ENCODE results near the gene DIABLO.
"Not testable (repeated sequence)": the region's sequence is repeated elsewhere in the genome, so short reads cannot be mapped to it uniquely, and the experiment has no call there.

DIABLO gene

DNA sequence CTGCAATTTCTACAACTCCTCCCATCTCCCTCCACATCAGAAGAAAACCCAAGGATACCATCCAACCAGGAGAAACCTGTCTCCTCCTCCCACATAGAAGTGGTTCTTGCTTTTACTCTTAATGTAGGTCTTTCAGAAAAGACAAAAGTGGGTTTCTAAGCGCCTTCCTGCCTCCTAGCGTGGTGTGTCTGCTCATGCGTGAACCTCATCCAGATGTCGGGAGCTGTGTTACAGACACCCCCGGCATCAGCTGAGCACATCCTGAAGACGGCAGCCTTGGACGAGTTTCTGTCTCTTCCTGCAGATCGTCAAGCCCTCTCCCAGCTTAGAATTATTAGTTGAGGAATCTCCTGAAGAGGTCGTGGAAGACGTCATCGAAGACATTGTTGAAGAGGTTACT is 33.4 kb downstream of the DIABLO start:
- H3K4me1 Mint-ChIP-seq (ENCODE audit: low read depth in 2 of 2): peaks cover 5 to 8% of the 10 kb centered on the region in 2 donors
- peaks cover 0 to 15% of the 10 kb centered on the region in 2 donors for H3K27me3 Mint-ChIP-seq
- H3K4me3 Mint-ChIP-seq: no peak overlapping the region
- ATAC-seq (replicated peaks) (no peak), DNase-seq (no peak)
- no peaks in the 10 kb centered on the region for H3K9me3 Mint-ChIP-seq
- H3K36me3 Mint-ChIP-seq (ENCODE audit: insufficient read depth): no peaks in the 10 kb centered on the region
- peak overlapping the region in 1 of 2 donors; percentile 9 for H3K27ac Mint-ChIP-seq

- Mint-ChIP-seq H3K27ac (no peak overlapping the region), H3K27me3 (peaks cover 0 to 10% of the 10 kb centered on the region in 2 donors), H3K4me1 (ENCODE audit: low read depth in 2 of 2) (peaks cover 4 to 5% of the 10 kb centered on the region in 2 donors), H3K9me3 (no peaks in the 10 kb centered on the region), H3K4me3 (no peak overlapping the region), H3K36me3 (ENCODE audit: insufficient read depth) (no peaks in the 10 kb centered on the region)
- peak; percentile 88 for ATAC-seq (replicated peaks)
- peak; percentile 69 to 82 (median 70) for DNase-seq
These were observed 34.8 kb downstream of the DIABLO start for GRCh38 chr12:122190842-122191668.

DNA sequence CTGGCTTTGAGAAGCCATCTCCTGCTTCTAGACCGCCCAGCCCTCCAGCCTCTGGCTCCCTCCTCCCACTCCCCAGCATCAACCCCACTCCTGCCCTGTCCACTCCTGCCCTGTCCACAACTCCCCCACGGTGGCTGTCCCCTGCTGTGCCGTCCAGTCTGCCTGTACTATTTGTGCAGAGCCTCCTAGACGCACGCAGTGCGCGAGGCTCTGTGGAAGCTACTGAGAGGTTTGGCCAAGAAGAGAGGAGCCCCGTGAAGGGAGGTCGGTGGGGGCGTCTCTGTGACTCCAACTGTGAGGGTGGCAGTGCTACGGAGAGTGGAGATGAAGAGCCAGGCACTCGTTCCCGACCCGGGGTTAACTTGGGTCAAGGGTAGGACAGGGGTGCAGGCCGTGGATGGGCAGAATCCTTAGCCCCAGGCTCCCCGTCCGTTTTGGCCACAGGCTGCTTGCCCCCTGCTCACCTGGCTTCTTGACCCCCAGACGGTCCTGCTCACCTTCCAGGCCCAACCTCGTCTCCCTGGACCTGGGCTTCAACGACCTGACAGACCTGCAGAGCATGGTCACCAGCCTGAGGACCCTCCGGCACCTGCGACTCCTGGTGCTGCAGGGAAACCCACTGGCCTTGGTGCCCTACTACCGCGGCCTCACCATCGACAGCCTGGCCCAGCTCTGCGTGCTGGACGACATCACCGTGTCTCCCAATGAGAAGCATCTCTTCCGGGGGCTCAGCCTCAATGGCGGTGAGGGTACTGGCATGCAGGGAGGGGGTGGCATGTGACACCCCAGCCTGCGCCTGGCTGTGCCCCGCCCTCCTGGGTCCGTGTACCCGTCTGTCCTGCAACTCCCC is 36.0 kb downstream of the DIABLO start:
- DNase-seq (no peak), ATAC-seq (replicated peaks) (no peak)
- H3K4me3 Mint-ChIP-seq: no peak overlapping the region
- H3K27ac Mint-ChIP-seq: no peak overlapping the region
- no peaks in the 10 kb centered on the region for H3K9me3 Mint-ChIP-seq
- H3K36me3 Mint-ChIP-seq (ENCODE audit: insufficient read depth): no peaks in the 10 kb centered on the region
- peaks cover 5 to 7% of the 10 kb centered on the region in 2 donors for H3K4me1 Mint-ChIP-seq (ENCODE audit: low read depth in 2 of 2)
- peaks cover 0 to 11% of the 10 kb centered on the region in 2 donors for H3K27me3 Mint-ChIP-seq

GRCh38 chr12:122187466-122187865 is 38.4 kb downstream of the DIABLO start:
- no peak for DNase-seq
- H3K9me3 Mint-ChIP-seq: no peaks in the 10 kb centered on the region
- H3K27me3 Mint-ChIP-seq: peaks cover 0 to 22% of the 10 kb centered on the region in 2 donors
- no peaks in the 10 kb centered on the region for H3K36me3 Mint-ChIP-seq (ENCODE audit: insufficient read depth)
- ATAC-seq (replicated peaks): no peak
- peaks cover 5 to 10% of the 10 kb centered on the region in 2 donors for H3K4me1 Mint-ChIP-seq (ENCODE audit: low read depth in 2 of 2)
- no peak overlapping the region for H3K4me3 Mint-ChIP-seq
- H3K27ac Mint-ChIP-seq: no peak overlapping the region

DNA sequence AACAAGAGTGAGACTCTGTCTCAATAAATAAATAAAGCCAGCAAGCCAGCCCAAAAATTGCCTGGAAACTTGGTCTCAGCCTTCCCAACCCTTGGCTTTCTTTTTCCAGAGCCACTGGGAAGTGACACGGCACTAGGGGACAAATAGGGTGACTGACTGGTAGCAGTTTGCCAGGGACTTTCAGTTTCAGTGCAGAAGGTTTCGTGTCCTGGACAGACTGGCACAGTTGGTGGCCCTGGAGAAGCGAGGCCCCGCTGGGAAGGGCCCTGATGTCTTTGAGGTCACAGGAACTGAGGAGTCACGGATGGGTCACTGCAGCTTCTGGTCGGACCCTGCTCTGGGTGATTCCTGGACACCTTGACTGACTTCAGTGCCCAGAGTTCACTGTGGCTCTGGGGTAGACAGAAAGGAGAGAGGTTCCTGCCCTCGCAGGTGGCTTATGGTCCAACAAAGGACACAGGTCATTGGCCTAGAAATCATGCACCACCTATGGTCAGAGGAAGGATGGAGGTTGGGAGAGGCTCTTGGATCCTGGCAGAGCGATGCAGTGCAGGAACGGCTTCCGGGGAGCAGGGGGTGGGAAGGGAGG is 40.3 kb downstream of the DIABLO start:
- Mint-ChIP-seq H3K4me3 (no peak overlapping the region), H3K27ac (peak overlapping the region in 1 of 2 donors; percentile 15), H3K27me3 (peaks cover 0 to 24% of the 10 kb centered on the region in 2 donors), H3K36me3 (ENCODE audit: insufficient read depth) (no peaks in the 10 kb centered on the region), H3K9me3 (no peaks in the 10 kb centered on the region), H3K4me1 (ENCODE audit: low read depth in 2 of 2) (peaks cover 5 to 9% of the 10 kb centered on the region in 2 donors)
- DNase-seq: no peak
- ATAC-seq (replicated peaks): no peak

DNA sequence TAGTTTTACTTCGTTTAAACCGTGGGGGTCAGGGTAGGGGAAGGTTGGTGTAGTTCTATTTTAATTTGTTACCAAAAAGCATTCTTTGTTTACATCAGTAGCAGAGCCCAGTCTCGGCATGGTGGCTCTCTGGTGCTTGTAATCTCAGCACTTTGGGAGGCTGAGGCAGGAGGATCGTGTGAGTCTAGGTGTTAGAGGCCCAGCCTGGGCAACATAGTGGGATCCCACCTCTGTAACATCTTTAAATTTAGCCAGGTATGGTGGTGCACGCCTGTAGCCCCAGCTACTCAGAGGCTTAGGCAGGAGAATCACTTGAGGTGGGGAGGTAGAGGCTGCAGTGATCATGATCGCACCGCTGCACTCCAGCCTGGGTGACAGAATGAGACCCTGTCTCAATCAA is 40.8 kb downstream of the DIABLO start:
- no peaks in the 10 kb centered on the region for H3K9me3 Mint-ChIP-seq
- ATAC-seq (replicated peaks): no peak
- H3K4me3 Mint-ChIP-seq: peak overlapping the region; percentile 75 to 87
- H3K36me3 Mint-ChIP-seq (ENCODE audit: insufficient read depth): no peaks in the 10 kb centered on the region
- DNase-seq: no peak
- H3K27me3 Mint-ChIP-seq: peaks cover 0 to 24% of the 10 kb centered on the region in 2 donors
- peak overlapping the region in 1 of 2 donors; percentile 15 for H3K27ac Mint-ChIP-seq
- peaks cover 2 to 9% of the 10 kb centered on the region in 2 donors for H3K4me1 Mint-ChIP-seq (ENCODE audit: low read depth in 2 of 2)

- DNase-seq (no peak), ATAC-seq (replicated peaks) (no peak)
- peak overlapping the region in 1 of 2 donors; percentile 15 for H3K27ac Mint-ChIP-seq
- H3K4me3 Mint-ChIP-seq: peak overlapping the region; percentile 75 to 87
- peaks cover 0 to 24% of the 10 kb centered on the region in 2 donors for H3K27me3 Mint-ChIP-seq
- H3K4me1 Mint-ChIP-seq (ENCODE audit: low read depth in 2 of 2): peaks cover 0 to 9% of the 10 kb centered on the region in 2 donors
- no peaks in the 10 kb centered on the region for H3K36me3 Mint-ChIP-seq (ENCODE audit: insufficient read depth)
- no peaks in the 10 kb centered on the region for H3K9me3 Mint-ChIP-seq
These were observed 41.3 kb downstream of the DIABLO start for GRCh38 chr12:122184517-122184916.

- no peaks in the 10 kb centered on the region for H3K9me3 Mint-ChIP-seq
- no peaks in the 10 kb centered on the region for H3K36me3 Mint-ChIP-seq (ENCODE audit: insufficient read depth)
- H3K27ac Mint-ChIP-seq: no peak overlapping the region
- peaks cover 0 to 24% of the 10 kb centered on the region in 2 donors for H3K27me3 Mint-ChIP-seq
- no peak for DNase-seq
- H3K4me1 Mint-ChIP-seq (ENCODE audit: low read depth in 2 of 2): peaks cover 0 to 9% of the 10 kb centered on the region in 2 donors
- no peak for ATAC-seq (replicated peaks)
- H3K4me3 Mint-ChIP-seq: peak overlapping the region; percentile 75 to 87
These were observed 42.3 kb downstream of the DIABLO start for GRCh38 chr12:122183588-122183940.

GRCh38 chr12:122182887-122183587 is 42.8 kb downstream of the DIABLO start, which contains the start of gene LRRC43:
Gene LRRC43, plus strand, starts transcription at chr12:122183123. Its CDS starts 22 bp downstream, at chr12:122183145.
- H3K9me3 Mint-ChIP-seq: no peaks in the 10 kb centered on the region
- ATAC-seq (replicated peaks) (peak; percentile 90), DNase-seq (peak in 2 of 3 experiments; percentile 26 to 33)
- peaks cover 0 to 24% of the 10 kb centered on the region in 2 donors for H3K27me3 Mint-ChIP-seq
- H3K36me3 Mint-ChIP-seq (ENCODE audit: insufficient read depth): no peaks in the 10 kb centered on the region
- H3K4me3 Mint-ChIP-seq: peak within 1 kb of the TSS; percentile 75 to 87
- H3K4me1 Mint-ChIP-seq (ENCODE audit: low read depth in 2 of 2): peaks cover 0 to 9% of the 10 kb centered on the region in 2 donors
- H3K27ac Mint-ChIP-seq: peak within 1 kb of the TSS; percentile 28 to 67

DNA sequence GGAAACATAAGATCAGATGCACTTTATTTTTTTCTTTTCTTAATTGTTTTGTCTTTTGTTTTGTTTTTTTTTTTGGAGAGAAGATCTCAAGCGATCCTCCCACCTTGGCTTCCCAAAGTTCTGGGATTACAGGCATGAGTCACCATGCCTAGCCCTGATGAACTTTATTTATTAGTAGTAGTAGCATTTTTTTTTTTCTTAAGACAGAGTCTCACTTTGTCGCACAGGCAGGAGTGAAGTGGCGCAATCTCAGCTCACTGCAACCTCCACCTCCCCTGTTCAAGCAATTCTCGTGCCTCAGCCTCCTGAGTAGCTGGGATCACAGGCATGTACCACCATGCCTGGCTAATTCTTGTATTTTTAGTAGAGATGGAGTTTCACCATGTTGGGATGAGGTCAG is 49.4 kb downstream of the DIABLO start:
- H3K4me3 Mint-ChIP-seq; DNase-seq; H3K36me3 Mint-ChIP-seq (ENCODE audit: insufficient read depth); ATAC-seq (replicated peaks); H3K4me1 Mint-ChIP-seq (ENCODE audit: low read depth in 2 of 2); H3K9me3 Mint-ChIP-seq: not testable (repeated sequence)
- Mint-ChIP-seq H3K27me3 (peaks cover 0 to 16% of the 10 kb centered on the region in 2 donors), H3K27ac (peak overlapping the region in 1 of 2 donors; percentile 27)

DNA sequence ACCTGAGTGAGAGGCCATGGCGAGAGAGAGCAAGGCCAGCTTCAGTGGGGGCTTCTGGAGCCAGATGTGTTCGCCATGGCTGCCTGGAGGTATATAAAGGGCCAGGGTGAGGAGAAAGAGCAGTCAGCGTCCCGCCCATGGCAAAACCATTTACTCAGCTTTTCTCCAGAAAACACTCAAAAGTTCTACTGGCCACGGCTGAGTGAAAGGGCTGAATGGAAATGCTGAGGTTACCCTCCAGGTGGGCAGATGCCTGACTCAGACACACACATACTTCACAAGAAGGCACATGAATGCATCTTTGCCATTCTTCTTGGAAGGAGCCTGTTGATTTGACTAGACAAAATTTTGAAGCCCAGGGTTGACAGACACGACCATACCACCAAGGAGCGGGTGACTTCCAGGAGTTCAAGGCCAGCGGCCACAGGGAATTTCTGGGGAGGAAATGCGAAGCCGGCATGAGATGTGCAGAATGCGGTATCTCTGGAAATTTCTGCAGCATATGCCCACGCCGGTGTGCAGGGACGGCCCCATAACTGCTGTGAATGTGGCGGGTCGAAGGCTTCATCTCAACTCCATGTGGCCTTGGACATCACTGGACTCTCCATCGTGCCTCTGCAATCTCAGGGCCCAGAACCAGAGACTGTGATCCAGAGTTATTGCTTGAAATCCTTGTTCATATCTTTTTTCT is 51.6 kb downstream of the DIABLO start, which contains the start of gene IL31:
Gene IL31 (minus strand): TSS at position 67 of the 691 bp plus-strand sequence. CDS start 49 bp downstream, at position 18.
- H3K27me3 Mint-ChIP-seq: peaks cover 0 to 16% of the 10 kb centered on the region in 2 donors
- ATAC-seq (replicated peaks) (no peak), DNase-seq (no peak)
- H3K4me1 Mint-ChIP-seq (ENCODE audit: low read depth in 2 of 2): no peaks in the 10 kb centered on the region
- H3K4me3 Mint-ChIP-seq: no peak within 1 kb of the TSS
- no peaks in the 10 kb centered on the region for H3K36me3 Mint-ChIP-seq (ENCODE audit: insufficient read depth)
- no peaks in the 10 kb centered on the region for H3K9me3 Mint-ChIP-seq
- no peak within 1 kb of the TSS for H3K27ac Mint-ChIP-seq

DNA sequence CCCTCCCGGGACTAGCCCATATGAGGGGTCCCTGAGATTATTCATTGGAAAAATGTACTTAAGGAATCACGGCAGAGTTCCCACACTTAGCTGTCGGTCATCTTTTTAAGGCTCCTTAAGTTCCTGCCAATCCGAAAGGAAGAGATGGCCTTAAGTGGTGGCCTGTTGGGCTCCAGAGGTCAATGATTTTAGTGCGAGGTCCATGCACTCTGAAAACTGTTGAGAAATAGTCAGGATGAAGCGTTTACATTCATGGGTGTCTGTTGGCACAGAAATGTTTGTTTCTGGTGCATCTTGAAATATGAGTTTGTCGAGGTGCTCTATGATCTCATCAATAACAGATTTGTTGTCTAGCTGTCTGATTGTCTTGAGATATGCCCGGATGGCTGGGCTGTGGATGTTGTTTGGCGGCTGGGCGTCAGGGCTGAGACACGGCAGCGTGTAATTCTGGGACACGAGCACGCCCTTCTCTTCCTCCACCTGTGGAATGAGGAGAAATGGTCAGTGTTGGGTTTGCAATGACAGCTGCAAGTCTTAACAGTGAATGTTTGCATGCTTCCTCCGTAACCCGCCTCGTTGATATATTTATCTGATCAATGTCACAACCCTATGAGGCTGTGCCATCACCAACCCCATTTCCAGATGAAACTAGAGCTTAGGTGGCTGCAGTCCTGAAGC is 53.5 kb downstream of the DIABLO start:
- H3K36me3 Mint-ChIP-seq (ENCODE audit: insufficient read depth): no peaks in the 10 kb centered on the region
- DNase-seq: no peak
- H3K4me3 Mint-ChIP-seq: no peak overlapping the region
- no peak overlapping the region for H3K27ac Mint-ChIP-seq
- no peak for ATAC-seq (replicated peaks)
- H3K4me1 Mint-ChIP-seq (ENCODE audit: low read depth in 2 of 2): peaks cover 0 to under 1% of the 10 kb centered on the region in 2 donors
- H3K9me3 Mint-ChIP-seq: no peaks in the 10 kb centered on the region
- peaks cover 0 to 16% of the 10 kb centered on the region in 2 donors for H3K27me3 Mint-ChIP-seq
